G401 (cell line): ENCODE measurements around the gene RNF17. TPM values are rescaled to one million over a fixed set of nuclear protein-coding genes. Genes with fewer than 3 reads are reported as not detected.
"Not testable (repeated sequence)": the region's sequence is repeated elsewhere in the genome, so short reads cannot be mapped to it uniquely, and the experiment has no call there.

Source experiments
- DNase-seq: peaks from one replicate; pipeline ENCODE4 v3.0.0-alpha.2; 2015; ENCODE audit warnings: low spot score
- in situ Hi-C: cut with HindIII; loops from 2 replicates; pipeline ENCODE4 v1.10.0; 2016; ENCODE audit warnings: low sequenced_read_pairs, mixed read lengths
- total RNA-seq: library from RNA; depleted of rRNA; stranded (reverse); fragments of >200 nt; shearing (Covaris generic); gene quantifications from 2 replicates; pipeline ENCODE4 v1.2.3, GENCODE V29; 2014

RNF17 gene
- total RNA-seq, 1 experiment from 2014 or later: not detected

GRCh38 chr13:24741016-24741662, 22.8 kb upstream of the RNF17 start:
- in situ Hi-C loops: no loop called here
- no peak for DNase-seq

- in situ Hi-C loops: no loop called here
- DNase-seq: no peak
Measured at GRCh38 chr13:24741791-24742190, 22.2 kb upstream of the RNF17 start.

DNA sequence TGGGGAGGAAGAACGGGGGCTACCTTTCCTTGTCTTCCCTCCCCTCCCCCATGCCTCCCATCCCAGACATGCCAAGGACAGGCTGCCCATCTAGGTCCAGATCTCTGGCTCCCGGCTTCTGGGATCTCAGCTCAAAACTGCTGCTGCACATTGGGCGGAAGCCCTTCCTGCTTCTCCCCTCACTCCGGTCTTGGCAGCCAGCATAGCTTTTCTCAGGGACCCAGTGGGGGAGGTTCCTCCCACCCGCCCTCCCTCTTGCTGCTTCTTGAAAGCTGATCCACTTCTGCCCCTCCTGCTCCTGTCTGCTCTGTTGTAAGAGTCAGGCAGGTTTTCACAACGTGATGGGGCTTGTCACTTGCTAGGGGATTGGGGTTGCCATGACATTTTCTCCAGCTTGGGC, 21.7 kb upstream of the RNF17 start:
- no peak for DNase-seq
- in situ Hi-C loops: no loop called here

DNA sequence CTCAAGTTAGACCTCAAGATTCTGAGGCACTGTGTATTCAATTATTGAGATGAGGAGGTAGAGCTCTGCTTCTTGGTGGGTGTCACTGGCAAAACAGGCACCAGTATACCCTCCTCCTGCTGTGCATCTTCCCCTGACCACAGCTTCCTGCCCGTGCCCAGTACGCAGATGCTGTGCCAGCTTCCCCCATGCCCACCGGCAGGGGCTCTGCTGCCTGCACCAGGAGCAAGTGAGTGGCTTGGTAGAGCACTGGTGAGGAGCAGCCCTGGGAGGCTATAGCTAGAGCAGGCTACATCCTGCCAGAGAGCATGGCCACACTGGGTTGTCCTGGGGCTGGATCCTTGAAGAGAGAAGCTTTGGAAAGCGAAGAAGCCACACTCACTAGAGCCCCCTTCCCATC, 21.0 kb upstream of the RNF17 start:
- in situ Hi-C loops: no loop called here
- no peak for DNase-seq

GRCh38 chr13:24744247-24744646, 19.7 kb upstream of the RNF17 start:
- DNase-seq: no peak
- in situ Hi-C loops: no loop called here

DNA sequence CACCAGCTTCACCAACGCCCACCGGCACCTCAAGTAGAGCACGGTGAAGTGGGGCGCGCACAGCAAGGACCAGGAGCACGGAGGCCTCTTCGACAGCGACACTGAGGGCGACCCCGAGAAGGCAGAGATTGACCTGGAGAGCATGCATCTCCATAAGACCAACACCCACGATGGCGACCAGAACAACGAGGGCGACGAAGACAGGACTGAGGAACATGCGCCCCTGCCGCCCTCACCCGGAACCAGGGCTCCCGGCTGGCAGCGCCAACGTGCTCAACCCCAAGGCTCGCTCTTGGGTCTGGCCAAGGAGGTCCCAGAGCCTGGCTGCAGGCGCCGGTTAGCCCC, 18.5 kb upstream of the RNF17 start:
- in situ Hi-C loops: no loop called here
- no peak for DNase-seq

- no peak for DNase-seq
- in situ Hi-C loops: no loop called here
Measured at GRCh38 chr13:24745861-24746617, 17.9 kb upstream of the RNF17 start.

DNA sequence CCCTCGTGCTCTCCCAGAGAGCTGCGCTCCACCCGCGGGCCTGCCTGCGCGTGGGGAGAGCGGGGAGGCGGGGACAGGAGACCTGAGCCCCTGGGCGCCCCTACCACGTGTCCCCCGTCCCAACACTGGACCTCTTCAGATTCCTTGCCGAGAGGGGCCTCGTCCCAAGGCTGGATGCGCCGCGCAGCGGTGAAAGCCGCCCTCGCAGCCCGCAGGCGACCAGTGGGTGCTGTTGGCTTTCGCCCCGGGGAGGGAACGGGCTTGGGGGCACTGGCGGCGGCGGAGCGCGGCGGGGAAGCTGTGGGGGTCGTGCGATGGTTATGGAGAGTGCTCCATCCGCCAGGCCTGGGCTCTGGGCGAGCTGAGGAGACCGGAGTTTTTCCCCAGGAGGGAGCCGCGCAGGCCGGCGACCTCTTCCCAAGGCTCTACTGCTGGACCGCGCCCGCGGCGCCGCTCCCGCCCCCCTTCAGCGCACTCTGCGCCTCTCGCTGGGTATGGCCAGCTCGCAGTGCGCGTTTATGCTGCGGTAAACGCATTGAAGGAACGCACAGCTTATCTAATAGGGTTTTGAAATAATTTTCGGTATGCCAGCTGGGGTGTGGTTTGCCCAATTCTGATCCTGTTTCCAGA, 17.2 kb upstream of the RNF17 start:
- in situ Hi-C loops: no loop called here
- no peak for DNase-seq

DNA sequence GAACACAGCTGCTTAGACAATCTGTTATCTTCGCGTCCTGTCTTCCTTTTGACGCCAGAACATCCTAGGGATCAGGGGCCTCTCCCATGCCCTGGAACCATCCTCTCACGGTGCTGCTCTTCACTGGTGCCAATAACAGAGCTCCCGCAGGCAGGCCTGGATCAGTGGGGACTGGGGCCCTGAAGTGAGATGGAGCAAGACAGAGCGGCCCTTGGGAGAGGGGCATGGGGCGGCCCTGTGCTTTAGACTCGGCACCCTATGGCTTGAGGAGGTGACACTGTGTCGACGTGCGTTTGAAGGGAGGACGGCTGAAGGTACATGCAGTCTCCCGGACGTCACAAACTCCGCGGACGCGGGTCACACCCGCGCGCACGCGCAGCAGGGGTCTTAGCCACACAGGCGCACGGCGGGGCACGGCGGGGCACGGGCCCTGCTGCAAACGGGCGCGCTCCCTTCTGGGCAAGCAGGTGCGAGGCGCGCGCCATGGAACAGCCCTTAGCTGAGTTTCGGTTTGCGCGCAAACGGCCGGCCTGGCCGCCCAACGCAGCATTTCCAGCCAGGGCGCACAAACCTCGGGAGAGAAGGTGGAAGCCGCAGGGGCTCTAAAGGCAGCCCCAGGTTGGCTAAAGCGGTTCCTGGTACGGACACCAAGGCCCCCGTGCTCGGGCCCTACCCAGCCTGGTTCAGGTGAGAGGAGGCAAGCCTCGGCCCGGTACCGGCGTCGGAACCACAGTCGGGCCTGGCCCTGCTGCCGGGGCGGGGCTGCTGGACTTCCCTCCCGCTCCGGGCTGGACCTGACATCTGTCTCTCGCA, 16.5 kb upstream of the RNF17 start:
- in situ Hi-C loops: no loop called here
- no peak for DNase-seq

DNA sequence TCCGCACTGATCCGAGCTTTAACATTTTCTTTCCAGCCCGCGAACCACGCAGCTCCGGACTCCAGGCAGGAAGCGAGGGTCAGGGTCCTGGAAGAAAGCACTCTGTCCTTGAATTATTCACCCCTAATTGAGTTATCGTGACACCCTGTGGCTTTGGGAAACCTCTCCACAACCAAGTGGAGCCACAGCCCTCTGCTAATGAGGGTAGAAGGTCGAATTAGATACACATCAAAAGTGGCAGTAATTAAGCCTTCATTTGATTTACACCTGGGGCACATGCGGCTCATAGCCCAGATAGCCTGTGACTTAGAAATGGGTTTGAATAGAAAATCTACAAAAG, 15.9 kb upstream of the RNF17 start:
- no peak for DNase-seq
- in situ Hi-C loops: no loop called here

DNA sequence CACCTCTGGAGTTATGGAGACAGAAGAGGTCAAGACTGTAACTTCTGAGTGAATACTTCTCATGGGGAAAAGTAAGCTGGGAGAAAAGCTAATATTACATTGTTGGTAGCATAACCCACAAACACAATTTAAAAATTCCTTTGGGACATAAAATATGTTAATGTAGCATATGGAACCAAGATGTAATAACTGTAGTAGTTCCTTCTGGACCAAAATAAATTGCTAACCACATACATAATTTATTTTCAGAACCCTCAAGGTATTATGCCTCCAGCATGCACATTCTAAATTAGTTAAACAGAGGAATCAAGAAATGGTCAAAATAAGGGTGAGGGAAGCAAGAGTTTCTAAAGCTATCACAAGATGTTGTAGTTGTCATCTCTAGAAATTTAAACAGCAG, 4.8 kb upstream of the RNF17 start:
- in situ Hi-C loops: no loop called here
- no peak for DNase-seq

- DNase-seq: no peak
- in situ Hi-C loops: no loop called here
Measured at GRCh38 chr13:24764276-24764630, 284 bp downstream of the RNF17 start.

DNA sequence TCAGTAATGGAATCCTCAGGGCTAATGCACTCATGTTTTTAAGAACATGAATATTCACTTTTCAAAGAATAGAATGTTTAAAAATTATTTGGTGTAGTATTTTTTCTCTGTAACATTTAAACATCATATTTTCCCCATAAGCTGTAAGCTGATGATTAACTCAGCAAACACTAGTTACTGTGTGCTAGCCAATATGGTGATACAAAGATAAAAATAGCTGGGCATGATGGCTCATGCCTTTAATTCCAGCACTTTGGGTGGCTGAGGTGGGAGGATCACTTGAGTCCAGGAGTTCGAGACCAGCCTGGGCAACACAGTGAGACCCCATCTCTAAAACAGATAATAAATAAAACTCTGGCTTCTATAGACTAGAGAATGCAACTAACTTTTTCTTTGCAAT, 13.2 kb downstream of the RNF17 start:
- DNase-seq: no peak
- in situ Hi-C loops: no loop called here

- in situ Hi-C loops: no loop called here
- DNase-seq: no peak
Measured at GRCh38 chr13:24784319-24784718, 20.4 kb downstream of the RNF17 start.

- in situ Hi-C loops: no loop called here
- DNase-seq: no peak
Measured at GRCh38 chr13:24788538-24788937, 24.6 kb downstream of the RNF17 start.

DNA sequence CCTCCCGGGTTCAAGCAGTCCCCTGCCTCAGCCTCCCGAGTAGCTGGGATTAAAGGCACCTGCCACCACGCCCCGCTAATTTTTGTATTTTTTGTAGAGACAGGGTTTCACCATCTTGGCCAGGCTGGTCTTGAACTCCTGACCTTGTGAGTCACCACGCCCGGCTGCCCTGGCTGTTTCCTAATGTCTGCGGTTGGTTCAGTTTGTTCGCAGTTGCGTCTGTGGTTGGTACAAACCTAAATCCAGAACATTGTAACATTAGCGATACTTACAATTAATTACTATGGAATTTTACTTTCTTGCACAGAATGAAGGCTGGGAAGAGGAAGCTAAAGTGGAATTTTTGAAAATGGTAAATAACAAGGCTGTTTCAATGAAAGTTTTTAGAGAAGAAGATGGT, 38.1 kb downstream of the RNF17 start:
- in situ Hi-C loops: no loop called here
- no peak for DNase-seq

GRCh38 chr13:24821207-24821606, 57.2 kb downstream of the RNF17 start:
- no peak for DNase-seq
- in situ Hi-C loops: no loop called here

DNA sequence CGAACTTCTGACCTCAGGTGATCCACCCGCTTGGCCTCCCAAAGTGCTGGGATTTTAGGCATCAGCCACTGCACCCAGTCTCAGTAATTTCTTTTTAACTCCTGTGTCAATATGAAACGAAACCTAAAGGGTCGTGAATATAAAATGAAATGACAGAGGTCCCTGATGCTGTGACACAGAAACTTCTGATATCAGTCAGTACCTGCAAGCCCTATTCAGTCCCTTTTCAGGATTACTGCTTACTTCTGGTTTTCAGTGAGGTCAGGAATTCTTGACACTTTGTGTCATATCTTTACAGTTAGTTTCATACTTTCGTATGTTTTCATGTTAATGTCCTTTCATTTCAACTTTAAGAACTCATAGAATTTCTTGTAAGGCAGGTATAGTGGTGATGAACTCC, 58.7 kb downstream of the RNF17 start:
- in situ Hi-C loops: no loop called here

DNA sequence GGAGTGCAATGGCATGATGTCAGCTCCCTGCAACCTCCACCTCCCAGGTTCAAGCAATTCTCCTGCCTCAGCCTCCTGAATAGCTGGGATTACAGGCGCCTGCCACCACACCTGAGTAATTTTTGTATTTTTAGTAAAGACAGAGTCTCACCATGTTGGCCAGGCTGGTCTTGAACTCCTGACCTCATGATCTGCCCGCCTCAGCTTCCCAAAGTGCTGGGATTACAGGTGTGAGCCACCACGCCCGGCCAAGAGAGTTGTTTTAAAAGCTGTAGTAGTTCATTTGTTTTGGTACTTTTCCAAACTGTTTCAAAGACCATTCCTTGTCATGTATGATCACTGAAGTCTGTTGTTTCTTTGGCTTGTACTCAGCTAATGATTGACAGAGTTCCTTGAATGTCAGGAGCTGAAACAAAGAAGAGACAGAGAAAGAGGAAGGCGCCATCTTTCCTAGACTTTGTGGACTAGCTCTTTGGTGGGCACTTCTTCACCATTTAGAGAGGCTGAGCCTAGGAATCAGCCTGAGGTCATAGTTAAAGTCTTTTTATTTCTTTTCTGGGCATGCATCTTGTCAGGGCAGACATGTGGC, 59.2 kb downstream of the RNF17 start:
- DNase-seq, in situ Hi-C loops: not testable (repeated sequence)

More for the DNA sequence above, 58.7 kb downstream of the RNF17 start:
- no peak for DNase-seq

GRCh38 chr13:24827799-24828198, 63.8 kb downstream of the RNF17 start:
- no peak for DNase-seq
- in situ Hi-C loops: no loop called here
